NOMO-1 treated with dmso at 0.1 percent for 144 hours (cell line): ENCODE data around the gene CABP7.

Source experiments
- DNase-seq: peaks from one replicate; lab custom pipeline; 2025; ENCODE audit not compliant: unreplicated experiment; lab: John Stamatoyannopoulos, UW

The CABP7 gene

GRCh38 chr22:29768052-29768693, 48.4 kb downstream of the CABP7 start:
- no peak for DNase-seq

GRCh38 chr22:29769723-29770321, 50.0 kb downstream of the CABP7 start:
- DNase-seq = no peak

GRCh38 chr22:29772170-29772641, 52.4 kb downstream of the CABP7 start:
- no peak for DNase-seq

GRCh38 chr22:29773233-29773632, 53.4 kb downstream of the CABP7 start:
- DNase-seq = no peak

GRCh38 chr22:29780220-29780619, 60.4 kb downstream of the CABP7 start:
- no peak for DNase-seq

- no peak for DNase-seq
These were observed 61.2 kb downstream of the CABP7 start for GRCh38 chr22:29780748-29781676.
